GM12878 (cell line): Measurements from ENCODE around the gene CDK2. TPM values are rescaled to one million over a fixed set of nuclear protein-coding genes. Genes with fewer than 3 reads are reported as not detected.

Experiments used
- CEBPB ChIP-seq, 2 experiments: fragments of 150-350 bp in 1 of 2; IDR thresholded peaks; 2 replicates each; pipeline ENCODE4 v1.6.1; 2012 to 2014; ENCODE audit warnings: low read depth in 2 of 2, low read length in 2 of 2, borderline replicate concordance in 1 of 2, inconsistent platforms in 1 of 2
- CTCF ChIP-seq, 3 experiments: IDR thresholded peaks in 2 of 3; conservative IDR thresholded peaks in 1 of 3; 2 replicates each; pipeline ENCODE4 v1.5.1; 2011; ENCODE audit warnings: low read depth in 3 of 3, low read length in 3 of 3, mild to moderate bottlenecking in 3 of 3, control low read depth in 2 of 3, moderate library complexity in 2 of 3, inconsistent platforms in 1 of 3, mixed read lengths in 1 of 3; ENCODE audit not compliant: control insufficient read depth in 2 of 3, insufficient read depth in 1 of 3; ENCODE audit errors: extremely low read depth in 1 of 3
- EED ChIP-seq: sonication (generic); IDR thresholded peaks from 2 replicates; pipeline ENCODE4 v1.6.1; 2016; ENCODE audit warnings: antibody characterized with exemption, low read depth
- EGR1 ChIP-seq, 2 experiments: IDR thresholded peaks; 1 replicate in 1 of 2; 2 replicates in 1 of 2; pipeline ENCODE4 v1.6.1; 2011 to 2012; ENCODE audit warnings: low read depth in 2 of 2, low read length in 2 of 2, borderline replicate concordance in 1 of 2, mild to moderate bottlenecking in 1 of 2, moderate library complexity in 1 of 2
- GABPA ChIP-seq: IDR thresholded peaks from 2 replicates; pipeline ENCODE4 v1.6.1; 2014; ENCODE audit warnings: antibody characterized with exemption, low read depth, mild to moderate bottlenecking, inconsistent platforms
- KLF5 ChIP-seq: fragments of 450-650 bp; IDR thresholded peaks from 2 replicates; pipeline ENCODE4 v1.6.1; 2014; ENCODE audit warnings: mild to moderate bottlenecking; ENCODE audit not compliant: partially characterized antibody
- RB1 ChIP-seq: fragments of 450-650 bp; formaldehyde crosslinking; IDR thresholded peaks from 2 replicates; pipeline ENCODE4 v1.6.1; 2017; ENCODE audit warnings: mild to moderate bottlenecking, borderline replicate concordance
- RCOR1 ChIP-seq: conservative IDR thresholded peaks from 2 replicates; pipeline ENCODE4 v1.6.1; 2012; ENCODE audit warnings: low read depth, low read length, improper control_type of control experiment
- SRF ChIP-seq, 2 experiments: IDR thresholded peaks; 2 replicates each; pipeline ENCODE4 v1.6.1; 2011; ENCODE audit warnings: low read depth in 2 of 2, low read length in 2 of 2, mild to moderate bottlenecking in 1 of 2, moderate library complexity in 1 of 2
- TBL1XR1 ChIP-seq: IDR thresholded peaks from 2 replicates; pipeline ENCODE4 v1.6.1; 2012; ENCODE audit warnings: low read depth, low read length, improper control_type of control experiment
- TCF7 ChIP-seq: IDR thresholded peaks from 2 replicates; pipeline ENCODE4 v1.6.1; 2014; ENCODE audit warnings: antibody characterized with exemption, borderline replicate concordance
- polyA plus RNA-seq, 11 experiments: library from polyadenylated mRNA; depleted of rRNA in 4 of 11; unstranded in 6 of 11; stranded (reverse) in 5 of 11; fragments of >200 nt; fragmentation: Nextera tagmentation in 4 of 11; fragmentation: Illumina TruSeq in 1 of 11; extraction: Ambion mirVana in 4 of 11; extraction: Trizol in 1 of 11; gene quantifications; 1 replicate in 1 of 11; 2 replicates in 10 of 11; pipeline versions ENCODE4 v1.2.1 to v1.2.3, GENCODE V29; 2011 to 2016; ENCODE audit warnings: inconsistent platforms in 2 of 11, missing spikeins in 2 of 11, low read depth in 1 of 11
- total RNA-seq, 4 experiments: library from RNA; depleted of rRNA in 3 of 4; stranded (reverse); fragments of >200 nt in 3 of 4; fragmentation: Illumina TruSeq in 1 of 4; extraction: Trizol in 1 of 4; gene quantifications; 2 replicates each; pipeline versions ENCODE4 v1.2.1 to v1.2.3, GENCODE V29; 2013 to 2021
- TF ChIP-seq, protein P1 (sequence below): fragments of 450-650 bp; formaldehyde crosslinking; IDR thresholded peaks from 2 replicates; pipeline ENCODE4 v1.5.0; 2022; ENCODE audit warnings: mild to moderate bottlenecking, missing genetic modification characterization
- TF ChIP-seq, protein P2 (sequence below): fragments of 450-650 bp; IDR thresholded peaks from 2 replicates; pipeline ENCODE4 v1.6.1; 2016; ENCODE audit warnings: mild to moderate bottlenecking
- TF ChIP-seq, protein P3 (sequence below): fragments of 450-650 bp; IDR thresholded peaks from 2 replicates; pipeline ENCODE4 v1.6.1; 2017; ENCODE audit warnings: antibody characterized with exemption, mild to moderate bottlenecking, moderate library complexity

Gene CDK2
- total and polyA plus RNA-seq, 10 of the 15 experiments (the other 5 are each of a cell fraction or from before 2014, with no cell fraction given): 13.1 to 138 (median 82.2) TPM

- TF ChIP-seq CEBPB (IDR thresholded peaks at IDR 0.05; ENCODE audit: borderline replicate concordance in 1 of 2, low read depth in 2 of 2, low read length in 2 of 2) (no peak), EED (no peak), EGR1 (IDR thresholded peaks at IDR 0.05; ENCODE audit: borderline replicate concordance in 1 of 2, low read depth in 2 of 2, low read length in 2 of 2) (no peak), KLF5 (no peak), CTCF (IDR thresholded peaks at IDR 0.05 in 2 of 3, conservative IDR thresholded peaks at IDR 0.05 in 1 of 3; ENCODE audit: control insufficient read depth in 2 of 3, extremely low read depth in 1 of 3, insufficient read depth in 1 of 3, low read depth in 3 of 3, low read length in 3 of 3) (no peak), RCOR1 (no peak), SRF (IDR thresholded peaks at IDR 0.05; ENCODE audit: low read depth in 2 of 2, low read length in 2 of 2) (no peak), TBL1XR1 (no peak), GABPA (no peak), RB1 (0 out of 2 replicates have a peak, but pooled peaks have one; percentile 7), TCF7 (no peak)
- TF ChIP-seq, protein P1, sequence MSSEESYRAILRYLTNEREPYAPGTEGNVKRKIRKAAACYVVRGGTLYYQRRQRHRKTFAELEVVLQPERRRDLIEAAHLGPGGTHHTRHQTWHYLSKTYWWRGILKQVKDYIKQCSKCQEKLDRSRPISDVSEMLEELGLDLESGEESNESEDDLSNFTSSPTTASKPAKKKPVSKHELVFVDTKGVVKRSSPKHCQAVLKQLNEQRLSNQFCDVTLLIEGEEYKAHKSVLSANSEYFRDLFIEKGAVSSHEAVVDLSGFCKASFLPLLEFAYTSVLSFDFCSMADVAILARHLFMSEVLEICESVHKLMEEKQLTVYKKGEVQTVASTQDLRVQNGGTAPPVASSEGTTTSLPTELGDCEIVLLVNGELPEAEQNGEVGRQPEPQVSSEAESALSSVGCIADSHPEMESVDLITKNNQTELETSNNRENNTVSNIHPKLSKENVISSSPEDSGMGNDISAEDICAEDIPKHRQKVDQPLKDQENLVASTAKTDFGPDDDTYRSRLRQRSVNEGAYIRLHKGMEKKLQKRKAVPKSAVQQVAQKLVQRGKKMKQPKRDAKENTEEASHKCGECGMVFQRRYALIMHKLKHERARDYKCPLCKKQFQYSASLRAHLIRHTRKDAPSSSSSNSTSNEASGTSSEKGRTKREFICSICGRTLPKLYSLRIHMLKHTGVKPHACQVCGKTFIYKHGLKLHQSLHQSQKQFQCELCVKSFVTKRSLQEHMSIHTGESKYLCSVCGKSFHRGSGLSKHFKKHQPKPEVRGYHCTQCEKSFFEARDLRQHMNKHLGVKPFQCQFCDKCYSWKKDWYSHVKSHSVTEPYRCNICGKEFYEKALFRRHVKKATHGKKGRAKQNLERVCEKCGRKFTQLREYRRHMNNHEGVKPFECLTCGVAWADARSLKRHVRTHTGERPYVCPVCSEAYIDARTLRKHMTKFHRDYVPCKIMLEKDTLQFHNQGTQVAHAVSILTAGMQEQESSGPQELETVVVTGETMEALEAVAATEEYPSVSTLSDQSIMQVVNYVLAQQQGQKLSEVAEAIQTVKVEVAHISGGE (CRISPR knock-in tag): no peak
- TF ChIP-seq, protein P2, sequence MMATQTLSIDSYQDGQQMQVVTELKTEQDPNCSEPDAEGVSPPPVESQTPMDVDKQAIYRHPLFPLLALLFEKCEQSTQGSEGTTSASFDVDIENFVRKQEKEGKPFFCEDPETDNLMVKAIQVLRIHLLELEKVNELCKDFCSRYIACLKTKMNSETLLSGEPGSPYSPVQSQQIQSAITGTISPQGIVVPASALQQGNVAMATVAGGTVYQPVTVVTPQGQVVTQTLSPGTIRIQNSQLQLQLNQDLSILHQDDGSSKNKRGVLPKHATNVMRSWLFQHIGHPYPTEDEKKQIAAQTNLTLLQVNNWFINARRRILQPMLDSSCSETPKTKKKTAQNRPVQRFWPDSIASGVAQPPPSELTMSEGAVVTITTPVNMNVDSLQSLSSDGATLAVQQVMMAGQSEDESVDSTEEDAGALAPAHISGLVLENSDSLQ: peak; percentile 98
- TF ChIP-seq, protein P3, sequence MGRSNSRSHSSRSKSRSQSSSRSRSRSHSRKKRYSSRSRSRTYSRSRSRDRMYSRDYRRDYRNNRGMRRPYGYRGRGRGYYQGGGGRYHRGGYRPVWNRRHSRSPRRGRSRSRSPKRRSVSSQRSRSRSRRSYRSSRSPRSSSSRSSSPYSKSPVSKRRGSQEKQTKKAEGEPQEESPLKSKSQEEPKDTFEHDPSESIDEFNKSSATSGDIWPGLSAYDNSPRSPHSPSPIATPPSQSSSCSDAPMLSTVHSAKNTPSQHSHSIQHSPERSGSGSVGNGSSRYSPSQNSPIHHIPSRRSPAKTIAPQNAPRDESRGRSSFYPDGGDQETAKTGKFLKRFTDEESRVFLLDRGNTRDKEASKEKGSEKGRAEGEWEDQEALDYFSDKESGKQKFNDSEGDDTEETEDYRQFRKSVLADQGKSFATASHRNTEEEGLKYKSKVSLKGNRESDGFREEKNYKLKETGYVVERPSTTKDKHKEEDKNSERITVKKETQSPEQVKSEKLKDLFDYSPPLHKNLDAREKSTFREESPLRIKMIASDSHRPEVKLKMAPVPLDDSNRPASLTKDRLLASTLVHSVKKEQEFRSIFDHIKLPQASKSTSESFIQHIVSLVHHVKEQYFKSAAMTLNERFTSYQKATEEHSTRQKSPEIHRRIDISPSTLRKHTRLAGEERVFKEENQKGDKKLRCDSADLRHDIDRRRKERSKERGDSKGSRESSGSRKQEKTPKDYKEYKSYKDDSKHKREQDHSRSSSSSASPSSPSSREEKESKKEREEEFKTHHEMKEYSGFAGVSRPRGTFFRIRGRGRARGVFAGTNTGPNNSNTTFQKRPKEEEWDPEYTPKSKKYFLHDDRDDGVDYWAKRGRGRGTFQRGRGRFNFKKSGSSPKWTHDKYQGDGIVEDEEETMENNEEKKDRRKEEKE: no peak
Measured at GRCh38 chr12:55996715-55997534, 30.3 kb downstream of the CDK2 start, which contains the start of gene SUOX (continued).
